NAMALWA (cell line): ENCODE measurements around the gene ZNF35.

Experiments
- DNase-seq: peaks from one replicate; pipeline ENCODE4 v3.0.0-alpha.2; 2015; ENCODE audit warnings: low spot score

The ZNF35 gene

DNA sequence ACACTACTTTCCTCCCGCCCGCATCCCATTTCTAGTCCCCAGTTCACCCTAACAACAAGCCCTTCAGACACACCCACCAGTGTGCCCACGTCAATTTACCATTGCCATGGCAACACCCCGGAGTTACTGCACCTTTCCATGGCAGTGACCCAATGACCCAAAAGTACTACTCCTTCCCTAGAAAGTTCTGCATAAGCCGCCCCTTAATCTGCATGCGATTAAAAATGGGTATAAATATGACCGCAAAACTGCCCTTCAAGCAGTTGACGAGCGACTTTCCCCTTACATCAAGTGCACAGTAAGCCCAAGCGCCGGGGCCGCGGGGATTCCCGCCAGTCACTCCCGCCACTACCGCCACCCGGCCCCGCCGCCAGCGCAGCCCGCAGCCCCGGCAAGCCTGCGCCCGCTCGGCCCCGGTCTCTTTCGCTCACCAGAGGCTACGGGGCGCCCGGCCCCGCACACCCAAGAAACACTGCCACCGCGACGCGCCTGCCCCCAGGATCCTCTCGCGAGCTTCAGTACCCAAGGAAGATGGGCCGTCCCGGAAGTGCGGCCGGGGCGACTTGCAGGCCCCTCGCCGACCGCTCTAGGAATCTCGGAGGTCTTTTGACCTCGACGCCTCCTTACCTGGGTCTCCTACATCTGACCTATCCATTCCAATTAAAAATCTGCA is 36.7 kb downstream of the ZNF35 start:
- DNase-seq = peak; percentile 88

DNA sequence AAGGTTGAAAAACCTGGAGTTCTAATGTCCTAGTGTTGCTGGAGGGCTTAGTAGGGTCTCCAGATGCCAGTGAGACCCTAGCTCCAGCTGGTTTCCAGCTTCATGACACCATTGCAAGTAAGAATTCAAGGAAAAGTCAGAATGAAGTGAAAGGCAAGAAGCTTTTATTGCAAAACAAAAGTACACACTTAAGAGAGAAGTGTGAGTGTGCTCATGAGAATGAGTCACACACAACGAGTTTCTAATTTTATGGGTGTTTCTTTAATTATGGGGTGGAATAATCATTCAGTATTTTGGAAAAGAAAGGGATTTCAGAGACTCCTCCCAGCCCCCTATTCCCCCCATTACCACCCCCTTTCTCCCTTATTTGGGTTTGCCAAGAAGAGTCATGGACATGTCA is 39.4 kb downstream of the ZNF35 start:
- DNase-seq = no peak
